Endothelial cell of umbilical vein (primary cell): ENCODE data around the gene RBMS3. TPM values are rescaled to one million over a fixed set of nuclear protein-coding genes. Genes with fewer than 3 reads are reported as not detected.

Experiments used
- BruUV-seq: library from RNA; stranded (reverse); fragments of 400-500 nt; replicated peaks from 2 replicates; lab custom pipeline; 2021; lab: Mats Ljungman, UMichigan
- CTCF ChIA-PET: fragments of 300-600, 350-600 bp; sonication (Branson Sonifier 250); formaldehyde crosslinking; loops from one replicate; lab custom pipeline; 2021; ENCODE audit warnings: antibody characterized with exemption, inconsistent platforms; lab: Charles Lee
- POLR2A ChIA-PET: fragments of 300-600, 350-600 bp; sonication (Branson Sonifier 250); formaldehyde crosslinking; loops from one replicate; lab custom pipeline; 2021; ENCODE audit warnings: antibody characterized with exemption, inconsistent platforms; lab: Charles Lee
- DNase-seq: peaks from one replicate; pipeline ENCODE4 v3.0.0-alpha.2; 2011; ENCODE audit warnings: low read depth, low spot score
- FAIRE-seq: peaks from 2 replicates; lab custom pipeline; 2011; peaks lifted over from hg19 to GRCh38; lab: Jason Lieb, UNC
- H2AFZ ChIP-seq: 2 replicates; pipeline ENCODE4 v1.6.0; 2012; ENCODE audit warnings: low read depth, low read length, control low read depth, inconsistent platforms
- H3K27ac ChIP-seq: 2 replicates; pipeline ENCODE4 v1.5.1; 2011; ENCODE audit warnings: low read depth, mild to moderate bottlenecking, control low read depth, low read length, moderate library complexity; ENCODE audit not compliant: insufficient read depth
- H3K27me3 ChIP-seq, 2 experiments: 2 replicates each; pipeline versions ENCODE4 v1.6.0 to v1.6.1; 2011; ENCODE audit warnings: low read length in 2 of 2, mixed read lengths in 1 of 2; ENCODE audit not compliant: control insufficient read depth in 2 of 2, insufficient read depth in 2 of 2
- H3K36me3 ChIP-seq, 2 experiments: 2 replicates in 1 of 2; 3 replicates in 1 of 2; pipeline ENCODE4 v1.5.1; 2011; ENCODE audit warnings: low read length in 2 of 2, mild to moderate bottlenecking in 1 of 2, moderate library complexity in 1 of 2; ENCODE audit not compliant: control insufficient read depth in 2 of 2, insufficient read depth in 2 of 2; ENCODE audit errors: extremely low read depth in 1 of 2
- H3K4me1 ChIP-seq: 3 replicates; pipeline ENCODE4 v1.5.1; 2011; ENCODE audit warnings: mild to moderate bottlenecking, low read length; ENCODE audit not compliant: control insufficient read depth, insufficient read depth; ENCODE audit errors: extremely low read depth
- H3K4me2 ChIP-seq: 2 replicates; pipeline ENCODE4 v1.6.1; 2011; ENCODE audit warnings: low read length, control low read depth, mixed read lengths; ENCODE audit not compliant: insufficient read depth
- H3K4me3 ChIP-seq, 3 experiments: fragments of 200-600 bp in 1 of 3; sonication (generic), shearing (Covaris generic) in 1 of 3; replicated peaks in 1 of 3; 2 replicates each; pipeline ENCODE4 v1.5.1; 2011 to 2016; ENCODE audit warnings: control low read depth in 3 of 3, low read length in 3 of 3, mild to moderate bottlenecking in 2 of 3, inconsistent platforms in 1 of 3, low read depth in 1 of 3, moderate library complexity in 1 of 3; ENCODE audit not compliant: insufficient read depth in 1 of 3
- H3K79me2 ChIP-seq: 2 replicates; pipeline ENCODE4 v1.6.0; 2012; ENCODE audit warnings: low read length, inconsistent platforms; ENCODE audit not compliant: control insufficient read depth, insufficient read depth
- H3K9ac ChIP-seq: replicated peaks from 2 replicates; pipeline ENCODE3; 2011; ENCODE audit warnings: low read length, control low read depth; ENCODE audit not compliant: insufficient read depth; ENCODE audit errors: extremely low read depth
- H3K9me1 ChIP-seq: replicated peaks from 3 replicates; pipeline ENCODE4 v1.6.0; 2011; ENCODE audit warnings: mild to moderate bottlenecking, low read length; ENCODE audit not compliant: control insufficient read depth, insufficient read depth; ENCODE audit errors: extremely low read depth
- H3K9me3 ChIP-seq: replicated peaks from 2 replicates; pipeline ENCODE4 v1.5.1; 2012; ENCODE audit warnings: low read length, inconsistent platforms; ENCODE audit not compliant: control insufficient read depth, insufficient read depth
- H4K20me1 ChIP-seq: replicated peaks from 2 replicates; pipeline ENCODE3; 2011; ENCODE audit warnings: mild to moderate bottlenecking, low read length; ENCODE audit not compliant: control insufficient read depth, insufficient read depth; ENCODE audit errors: extremely low read depth
- EZH2 ChIP-seq: IDR thresholded peaks from 2 replicates; pipeline ENCODE4 v1.6.1; 2012; ENCODE audit warnings: borderline replicate concordance, low read depth, mild to moderate bottlenecking, moderate library complexity, low read length, inconsistent platforms; ENCODE audit not compliant: severe bottlenecking
- FOS ChIP-seq: IDR thresholded peaks from 2 replicates; pipeline ENCODE4 v1.6.1; 2011; ENCODE audit warnings: mild to moderate bottlenecking, low read length, moderate library complexity, borderline replicate concordance; ENCODE audit not compliant: insufficient read depth
- GATA2 ChIP-seq: IDR thresholded peaks from 2 replicates; pipeline ENCODE4 v1.7.0; 2011; ENCODE audit warnings: low read depth, mild to moderate bottlenecking, moderate library complexity, mixed read lengths, low read length; ENCODE audit not compliant: insufficient read length, insufficient read depth
- JUN ChIP-seq: IDR thresholded peaks from 2 replicates; pipeline ENCODE4 v1.6.1; 2011; ENCODE audit warnings: borderline replicate concordance, low read depth; ENCODE audit not compliant: insufficient read length, insufficient read depth
- MYC ChIP-seq: IDR thresholded peaks from one replicate; pipeline ENCODE4 v1.6.1; 2011; ENCODE audit warnings: mild to moderate bottlenecking, low read depth, low read length
- POLR2A ChIP-seq: IDR thresholded peaks from 2 replicates; pipeline ENCODE4 v1.6.1; 2012; ENCODE audit warnings: low read depth, mild to moderate bottlenecking, control low read depth, low read length
- dilution Hi-C: fragments of 300-500 bp; cut with MboI; formaldehyde crosslinking; loops from one replicate; pipeline ENCODE4 v1.15.0; 2019; ENCODE audit warnings: low sequenced_read_pairs; ENCODE audit not compliant: extremely low pct_ligation_motif_present
- intact Hi-C: fragments of 100-400 bp; cut with micrococcal nuclease; formaldehyde crosslinking; loops from one replicate; pipeline ENCODE4 v1.10.0; 2022
- polyA plus RNA-seq, 4 experiments: library from polyadenylated mRNA; depleted of rRNA in 3 of 4; stranded (reverse) in 3 of 4; unstranded in 1 of 4; fragments of >200 nt; gene quantifications; 2 replicates each; pipeline versions ENCODE4 v1.2.1 to v1.2.3, GENCODE V29; 2011 to 2012; ENCODE audit warnings: missing spikeins in 1 of 4
- total RNA-seq: library from RNA; stranded (reverse); gene quantifications from 2 replicates; pipeline ENCODE4 v1.2.3, GENCODE V29; 2021
- TF ChIP-seq, protein P1 (sequence below): IDR thresholded peaks from 2 replicates; pipeline ENCODE4 v1.6.1; 2011; ENCODE audit not compliant: insufficient read depth, insufficient read length
- TF ChIP-seq, protein P2 (sequence below), 2 donors: IDR thresholded peaks; 1 replicate in 1 of 2; 2 replicates in 1 of 2; pipeline ENCODE4 v1.5.1; 2011; ENCODE audit warnings: low read length in 2 of 2, mild to moderate bottlenecking in 2 of 2, moderate library complexity in 2 of 2, control low read depth in 1 of 2, inconsistent platforms in 1 of 2, low read depth in 1 of 2; ENCODE audit not compliant: insufficient read depth in 1 of 2; ENCODE audit errors: extremely low read depth in 1 of 2

RBMS3 gene
- total and polyA plus RNA-seq, 2 donors (not counting 3 experiments of a cell fraction or from before 2014, with no cell fraction given) = 13.6 to 42.3 TPM

DNA sequence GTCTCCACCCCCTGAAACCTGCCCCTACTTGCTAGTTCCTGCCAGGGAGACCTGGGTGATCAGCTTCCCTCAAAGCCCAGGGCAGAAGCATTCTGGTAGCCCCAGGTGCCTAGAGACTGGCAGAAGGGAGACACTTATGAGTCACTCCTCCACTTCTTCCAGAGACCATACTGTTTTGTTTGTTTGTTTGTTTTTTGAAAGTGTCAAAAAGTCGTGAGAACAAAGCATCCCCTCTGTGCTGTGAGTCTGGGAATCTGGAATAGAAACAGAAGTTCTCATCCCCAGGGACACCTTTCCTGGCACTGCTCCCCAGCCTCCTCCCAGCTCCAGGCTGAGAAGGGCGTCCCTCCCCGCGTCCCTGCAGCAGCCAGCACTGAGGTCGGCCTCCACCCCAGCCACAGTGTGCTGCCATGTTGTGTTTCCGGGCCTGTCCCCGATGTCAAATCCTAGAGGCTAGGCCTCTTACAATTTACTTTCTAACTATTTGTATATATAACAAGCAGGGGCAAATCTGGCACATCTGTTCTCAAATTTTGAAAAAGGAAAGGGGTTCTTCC is 573.0 kb downstream of the RBMS3 start:
- no peak overlapping the region for H3K4me2 ChIP-seq
- no peak overlapping the region for H3K27ac ChIP-seq
- intact Hi-C loops (no loop called here), dilution Hi-C loops (no loop called here)
- DNase-seq (no peak), FAIRE-seq (no peak)
- no peaks in the 10 kb centered on the region for H3K27me3 ChIP-seq
- H3K4me1 ChIP-seq = no peaks in the 10 kb centered on the region
- ChIA-PET POLR2A (no interaction called here), CTCF (interaction anchor here (0.7 kb wide), 1 partner anchor 28 kb away, joined by 3 read pairs; no protein-coding TSS in a partner anchor)
- H3K36me3 ChIP-seq = no peaks in the 10 kb centered on the region
- H3K9me1 ChIP-seq = no peaks in the 10 kb centered on the region
- H3K79me2 ChIP-seq = no peaks in the 10 kb centered on the region
- BruUV-seq = no TSS peak
- H2AFZ ChIP-seq = no peak overlapping the region
- no peak overlapping the region for H3K4me3 ChIP-seq
- no peaks in the 10 kb centered on the region for H3K9me3 ChIP-seq
- H3K9ac ChIP-seq = no peak overlapping the region
- no peaks in the 10 kb centered on the region for H4K20me1 ChIP-seq
- TF ChIP-seq JUN (no peak), POLR2A (no peak), FOS (no peak), MYC (no peak), EZH2 (no peak), GATA2 (no peak)
- TF ChIP-seq, protein P1, sequence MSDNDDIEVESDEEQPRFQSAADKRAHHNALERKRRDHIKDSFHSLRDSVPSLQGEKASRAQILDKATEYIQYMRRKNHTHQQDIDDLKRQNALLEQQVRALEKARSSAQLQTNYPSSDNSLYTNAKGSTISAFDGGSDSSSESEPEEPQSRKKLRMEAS = no peak
- TF ChIP-seq, protein P2, sequence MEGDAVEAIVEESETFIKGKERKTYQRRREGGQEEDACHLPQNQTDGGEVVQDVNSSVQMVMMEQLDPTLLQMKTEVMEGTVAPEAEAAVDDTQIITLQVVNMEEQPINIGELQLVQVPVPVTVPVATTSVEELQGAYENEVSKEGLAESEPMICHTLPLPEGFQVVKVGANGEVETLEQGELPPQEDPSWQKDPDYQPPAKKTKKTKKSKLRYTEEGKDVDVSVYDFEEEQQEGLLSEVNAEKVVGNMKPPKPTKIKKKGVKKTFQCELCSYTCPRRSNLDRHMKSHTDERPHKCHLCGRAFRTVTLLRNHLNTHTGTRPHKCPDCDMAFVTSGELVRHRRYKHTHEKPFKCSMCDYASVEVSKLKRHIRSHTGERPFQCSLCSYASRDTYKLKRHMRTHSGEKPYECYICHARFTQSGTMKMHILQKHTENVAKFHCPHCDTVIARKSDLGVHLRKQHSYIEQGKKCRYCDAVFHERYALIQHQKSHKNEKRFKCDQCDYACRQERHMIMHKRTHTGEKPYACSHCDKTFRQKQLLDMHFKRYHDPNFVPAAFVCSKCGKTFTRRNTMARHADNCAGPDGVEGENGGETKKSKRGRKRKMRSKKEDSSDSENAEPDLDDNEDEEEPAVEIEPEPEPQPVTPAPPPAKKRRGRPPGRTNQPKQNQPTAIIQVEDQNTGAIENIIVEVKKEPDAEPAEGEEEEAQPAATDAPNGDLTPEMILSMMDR (IDR thresholded peaks at IDR 0.05; ENCODE audit: extremely low read depth in 1 of 2, insufficient read depth in 1 of 2, low read depth in 1 of 2, low read length in 2 of 2) = no peak
